ENCODE results near the gene CKAP5.

CKAP5 gene

DNA sequence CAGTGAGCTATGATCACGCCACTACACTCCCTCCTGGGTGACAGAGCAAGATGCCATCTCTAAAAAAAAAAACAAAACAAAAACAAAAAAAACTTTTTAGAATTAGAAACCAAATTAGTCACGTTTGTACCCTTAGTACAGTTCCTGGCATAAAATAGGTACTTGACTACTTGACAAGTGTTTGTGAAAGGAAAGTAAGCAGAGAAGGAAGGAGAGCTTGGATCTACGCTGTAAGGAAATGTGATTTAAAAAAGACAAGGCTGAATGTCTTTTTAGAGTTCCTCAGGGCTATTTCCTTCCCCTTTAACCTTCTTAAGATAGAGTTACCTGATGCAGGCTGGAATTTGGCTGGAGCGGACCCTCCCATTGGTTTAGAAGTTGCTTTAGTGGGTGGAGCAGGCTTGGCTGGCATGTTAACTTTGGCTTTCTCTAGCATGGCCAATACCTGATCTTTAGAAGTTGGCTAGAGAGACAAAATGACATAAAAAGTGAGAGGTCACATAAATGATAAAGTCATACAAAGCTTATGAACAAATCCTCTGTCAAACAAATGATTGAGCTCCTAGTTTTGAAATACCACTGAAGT is 76.4 kb downstream of the CKAP5 start:
- TF ChIP-seq FOXK2 (IDR thresholded peaks at IDR 0.05) (no peak), SP1 (IDR thresholded peaks at IDR 0.05) (no peak), ELF4 (IDR thresholded peaks at IDR 0.05) (no peak), BHLHE40 (IDR thresholded peaks at IDR 0.05; ENCODE audit: borderline replicate concordance) (no peak), LEF1 (IDR thresholded peaks at IDR 0.05; ENCODE audit: borderline replicate concordance) (no peak), FOXM1 (IDR thresholded peaks at IDR 0.05; ENCODE audit: borderline replicate concordance) (no peak), CTBP1 (IDR thresholded peaks at IDR 0.05; ENCODE audit: borderline replicate concordance) (no peak), L3MBTL2 (conservative IDR thresholded peaks at IDR 0.05) (no peak), HDGF (IDR thresholded peaks at IDR 0.05; ENCODE audit: borderline replicate concordance) (no peak), ZNF384 (IDR thresholded peaks at IDR 0.05) (no peak), NFRKB (IDR thresholded peaks at IDR 0.05) (no peak)
- ChIA-PET POLR2A (no interaction called here), CTCF (interaction anchor here (0.6 kb wide), 1 partner anchor 165 kb away, joined by 4 read pairs; no protein-coding TSS in a partner anchor)
- DNase-seq (ENCODE audit: extremely low spot score): no peak

GRCh38 chr11:46766656-46767055 is 79.4 kb downstream of the CKAP5 start:
- POLR2A ChIA-PET: interaction anchor here (0.8 kb wide), 1 partner anchor 100 kb away, joined by 3 read pairs; no protein-coding TSS in a partner anchor
- CTCF ChIA-PET: no interaction called here
- TF ChIP-seq ARNT (IDR thresholded peaks at IDR 0.05): no peak
- TF ChIP-seq BHLHE40 (IDR thresholded peaks at IDR 0.05; ENCODE audit: borderline replicate concordance): no peak
- no peak for TF ChIP-seq ELF4 (IDR thresholded peaks at IDR 0.05)
- TF ChIP-seq LEF1 (IDR thresholded peaks at IDR 0.05; ENCODE audit: borderline replicate concordance): no peak
- no peak for TF ChIP-seq CTBP1 (IDR thresholded peaks at IDR 0.05; ENCODE audit: borderline replicate concordance)
- no peak for TF ChIP-seq FOXA1 (IDR thresholded peaks at IDR 0.05)
- TF ChIP-seq NFRKB (IDR thresholded peaks at IDR 0.05): no peak
- DNase-seq (ENCODE audit: extremely low spot score): no peak

DNA sequence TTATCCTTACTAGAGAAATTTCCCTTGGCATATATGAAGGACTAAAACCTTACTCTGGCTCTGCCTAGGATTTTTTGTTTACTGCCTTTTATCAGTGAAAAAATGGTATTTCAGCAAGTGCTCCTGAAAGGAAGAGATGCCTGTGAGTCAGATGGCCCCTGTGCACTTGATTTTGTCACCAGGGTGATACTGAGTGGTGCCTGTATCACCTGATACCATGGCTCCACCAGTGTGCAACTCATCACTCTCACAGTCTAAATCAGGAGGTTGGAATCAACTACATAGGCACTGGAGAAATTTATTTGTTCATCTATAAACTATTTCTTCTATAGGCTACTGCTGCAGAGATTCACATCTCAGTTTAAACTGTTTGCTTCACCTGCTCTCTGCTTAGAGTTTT is 83.8 kb downstream of the CKAP5 start:
- DNase-seq (ENCODE audit: extremely low spot score): no peak
- TF ChIP-seq SUZ12 (IDR thresholded peaks at IDR 0.05) (no peak), BHLHE40 (IDR thresholded peaks at IDR 0.05; ENCODE audit: borderline replicate concordance) (no peak), CTBP1 (IDR thresholded peaks at IDR 0.05; ENCODE audit: borderline replicate concordance) (no peak), LEF1 (IDR thresholded peaks at IDR 0.05; ENCODE audit: borderline replicate concordance) (no peak), SP1 (IDR thresholded peaks at IDR 0.05) (no peak), FOXM1 (IDR thresholded peaks at IDR 0.05; ENCODE audit: borderline replicate concordance) (no peak), HDGF (IDR thresholded peaks at IDR 0.05; ENCODE audit: borderline replicate concordance) (no peak), ELF4 (IDR thresholded peaks at IDR 0.05) (no peak), ZNF384 (IDR thresholded peaks at IDR 0.05) (no peak), TARDBP (IDR thresholded peaks at IDR 0.05) (no peak), FOXA1 (IDR thresholded peaks at IDR 0.05) (no peak), NFRKB (IDR thresholded peaks at IDR 0.05) (no peak)
- TF ChIP-seq, protein P1, sequence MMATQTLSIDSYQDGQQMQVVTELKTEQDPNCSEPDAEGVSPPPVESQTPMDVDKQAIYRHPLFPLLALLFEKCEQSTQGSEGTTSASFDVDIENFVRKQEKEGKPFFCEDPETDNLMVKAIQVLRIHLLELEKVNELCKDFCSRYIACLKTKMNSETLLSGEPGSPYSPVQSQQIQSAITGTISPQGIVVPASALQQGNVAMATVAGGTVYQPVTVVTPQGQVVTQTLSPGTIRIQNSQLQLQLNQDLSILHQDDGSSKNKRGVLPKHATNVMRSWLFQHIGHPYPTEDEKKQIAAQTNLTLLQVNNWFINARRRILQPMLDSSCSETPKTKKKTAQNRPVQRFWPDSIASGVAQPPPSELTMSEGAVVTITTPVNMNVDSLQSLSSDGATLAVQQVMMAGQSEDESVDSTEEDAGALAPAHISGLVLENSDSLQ (IDR thresholded peaks at IDR 0.05): no peak
- POLR2A ChIA-PET: no interaction called here
- CTCF ChIA-PET: no interaction called here

DNA sequence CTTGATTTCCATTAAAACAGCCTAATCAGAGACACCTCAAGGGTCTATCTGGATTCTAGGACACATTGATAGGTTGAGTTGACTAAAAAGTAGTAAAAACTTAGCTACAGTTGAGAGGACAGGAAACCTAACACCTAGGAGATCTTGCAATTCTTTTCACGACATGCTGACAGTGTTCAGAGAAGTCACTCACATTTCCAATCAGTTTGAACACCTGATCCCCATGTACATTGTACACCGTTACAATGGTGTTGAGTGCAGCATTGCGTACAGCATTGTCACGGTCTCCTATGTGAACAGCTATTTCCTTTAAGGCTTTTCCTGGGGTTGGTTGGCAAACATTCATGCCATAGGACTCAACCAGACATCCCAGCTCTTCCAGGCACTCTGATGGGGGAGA is 84.3 kb downstream of the CKAP5 start:
- CTCF ChIA-PET: no interaction called here
- no peak for DNase-seq (ENCODE audit: extremely low spot score)
- POLR2A ChIA-PET: interaction anchor here (1.0 kb wide), 1 partner anchor 9 kb away, joined by 3 read pairs; no protein-coding TSS in a partner anchor
- TF ChIP-seq CTBP1 (IDR thresholded peaks at IDR 0.05; ENCODE audit: borderline replicate concordance): no peak
- TF ChIP-seq ZNF384 (IDR thresholded peaks at IDR 0.05): no peak
- no peak for TF ChIP-seq FOXK2 (IDR thresholded peaks at IDR 0.05)
- TF ChIP-seq ARNT (IDR thresholded peaks at IDR 0.05): no peak
- TF ChIP-seq FOXA1 (IDR thresholded peaks at IDR 0.05): no peak
- TF ChIP-seq, protein P1 (IDR thresholded peaks at IDR 0.05): no peak
- no peak for TF ChIP-seq SUZ12 (IDR thresholded peaks at IDR 0.05)
- TF ChIP-seq ELF4 (IDR thresholded peaks at IDR 0.05): no peak
- TF ChIP-seq SP1 (IDR thresholded peaks at IDR 0.05): no peak
- TF ChIP-seq L3MBTL2 (conservative IDR thresholded peaks at IDR 0.05): no peak
- no peak for TF ChIP-seq TARDBP (IDR thresholded peaks at IDR 0.05)

DNA sequence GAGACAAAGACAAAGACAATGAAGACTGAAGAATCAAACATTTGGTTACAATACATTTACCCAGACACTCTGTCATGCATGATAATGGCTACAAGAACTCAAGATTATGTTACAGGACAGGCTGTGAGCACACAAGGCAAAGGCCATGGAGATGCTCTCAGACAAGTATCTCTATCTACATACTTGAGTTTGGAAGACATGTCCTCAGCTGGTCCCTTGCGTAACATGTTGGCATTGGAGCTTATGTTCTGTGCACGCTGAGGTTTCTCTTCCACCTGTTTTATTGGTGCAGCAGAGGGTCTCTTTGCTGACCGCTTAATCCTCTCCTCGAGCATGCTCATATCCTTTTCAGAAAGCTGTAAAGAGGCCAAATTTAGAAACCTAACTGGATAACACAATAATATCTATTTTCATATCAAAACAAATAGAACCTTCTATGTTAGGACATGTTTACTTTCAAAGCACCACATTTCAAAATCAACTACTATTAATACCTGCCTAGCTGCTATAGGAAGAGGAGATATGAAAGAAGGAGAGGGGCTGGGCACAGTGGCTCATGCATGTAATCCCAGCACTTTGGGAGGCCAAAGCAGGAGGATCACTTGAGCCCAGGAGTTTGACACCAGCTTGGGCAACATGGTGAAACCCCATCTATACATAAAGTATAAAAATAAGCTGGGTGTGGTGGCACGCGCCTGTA is 85.5 kb downstream of the CKAP5 start:
- ChIA-PET POLR2A (interaction anchor here (0.5 kb wide), 1 partner anchor 804 kb away, joined by 3 read pairs; no protein-coding TSS in a partner anchor), CTCF (no interaction called here)
- no peak for DNase-seq (ENCODE audit: extremely low spot score)
- no peak for TF ChIP-seq FOXA1 (IDR thresholded peaks at IDR 0.05)
- TF ChIP-seq ARNT (IDR thresholded peaks at IDR 0.05): no peak
- TF ChIP-seq, protein P1 (IDR thresholded peaks at IDR 0.05): no peak
- TF ChIP-seq LEF1 (IDR thresholded peaks at IDR 0.05; ENCODE audit: borderline replicate concordance): no peak
- TF ChIP-seq FOXM1 (IDR thresholded peaks at IDR 0.05; ENCODE audit: borderline replicate concordance): no peak
- no peak for TF ChIP-seq L3MBTL2 (conservative IDR thresholded peaks at IDR 0.05)
- no peak for TF ChIP-seq HDGF (IDR thresholded peaks at IDR 0.05; ENCODE audit: borderline replicate concordance)
- no peak for TF ChIP-seq ELF4 (IDR thresholded peaks at IDR 0.05)
- TF ChIP-seq SUZ12 (IDR thresholded peaks at IDR 0.05): no peak
- no peak for TF ChIP-seq FOXK2 (IDR thresholded peaks at IDR 0.05)
- no peak for TF ChIP-seq CTBP1 (IDR thresholded peaks at IDR 0.05; ENCODE audit: borderline replicate concordance)
- no peak for TF ChIP-seq NFRKB (IDR thresholded peaks at IDR 0.05)
- TF ChIP-seq SP1 (IDR thresholded peaks at IDR 0.05): no peak
- no peak for TF ChIP-seq ZNF384 (IDR thresholded peaks at IDR 0.05)
- TF ChIP-seq BHLHE40 (IDR thresholded peaks at IDR 0.05; ENCODE audit: borderline replicate concordance): no peak
- no peak for TF ChIP-seq TARDBP (IDR thresholded peaks at IDR 0.05)
